Coronary artery (tissue), 2 donors: ENCODE measurements around the gene INHA.

Source experiments
- DNase-seq: peaks from one replicate; pipeline ENCODE4 v3.0.0-alpha.2; 2017; ENCODE audit warnings: low spot score
- H3K27ac ChIP-seq, 2 donors: fragments of 200-600 bp; sonication (generic); one replicate each; pipeline ENCODE4 v1.5.1; 2016 to 2019
- H3K4me3 ChIP-seq: fragments of 200-600 bp; sonication (generic); 2 replicates; pipeline ENCODE4 v1.5.1; 2016; ENCODE audit warnings: mild to moderate bottlenecking, moderate library complexity
- CTCF ChIP-seq: fragments of 200-600 bp; sonication (generic); IDR thresholded peaks from one replicate; pipeline ENCODE4 v1.5.1; 2019; ENCODE audit warnings: antibody characterized with exemption

INHA gene

GRCh38 chr2:219620546-219620945 is 48.4 kb downstream of the INHA start:
- H3K27ac ChIP-seq: no peak overlapping the region
- no peak for DNase-seq
- no peak for TF ChIP-seq CTCF
- no peak overlapping the region for H3K4me3 ChIP-seq

GRCh38 chr2:219621935-219622334 is 49.8 kb downstream of the INHA start:
- no peak for TF ChIP-seq CTCF
- H3K4me3 ChIP-seq: no peak overlapping the region
- no peak overlapping the region for H3K27ac ChIP-seq
- DNase-seq: no peak

GRCh38 chr2:219622472-219622871 is 50.4 kb downstream of the INHA start:
- no peak overlapping the region for H3K4me3 ChIP-seq
- H3K27ac ChIP-seq: no peak overlapping the region
- no peak for DNase-seq
- TF ChIP-seq CTCF: no peak

- DNase-seq: no peak
- Histone ChIP-seq H3K27ac (no peak overlapping the region), H3K4me3 (no peak overlapping the region)
- no peak for TF ChIP-seq CTCF
Measured at GRCh38 chr2:219624565-219624964, 52.5 kb downstream of the INHA start.

- no peak for TF ChIP-seq CTCF
- Histone ChIP-seq H3K27ac (no peak overlapping the region), H3K4me3 (no peak overlapping the region)
- DNase-seq: no peak
Measured at GRCh38 chr2:219625179-219625578, 53.1 kb downstream of the INHA start.
